Neural cell (in vitro differentiated cells): ENCODE results near the gene TENM3. TPM values are rescaled to one million over a fixed set of nuclear protein-coding genes. Genes with fewer than 3 reads are reported as not detected.

ENCODE experiments used
- H2AFZ ChIP-seq: fragments of 200-600, 300-800 bp; sonication (generic), shearing (Covaris generic); 2 replicates; pipeline ENCODE4 v1.6.0; 2014; ENCODE audit warnings: low read depth, mild to moderate bottlenecking, antibody characterized with exemption, low read length, moderate library complexity
- H3F3A ChIP-seq: fragments of 200-600 bp; shearing (Covaris generic); 2 replicates; pipeline ENCODE4 v1.6.1; 2016; ENCODE audit warnings: mild to moderate bottlenecking, moderate library complexity, mixed read lengths, antibody characterized with exemption, low read length; ENCODE audit not compliant: insufficient read depth, poor library complexity, severe bottlenecking
- H3K27ac ChIP-seq: fragments of 200-600, 300-800 bp; sonication (generic), shearing (Covaris generic); 2 replicates; pipeline ENCODE4 v1.5.1; 2014; ENCODE audit warnings: mild to moderate bottlenecking, low read length, moderate library complexity
- H3K27me3 ChIP-seq: fragments of 300-800, 200-600 bp; sonication (generic), shearing (Covaris generic); 2 replicates; pipeline ENCODE4 v1.6.0; 2014; ENCODE audit warnings: mild to moderate bottlenecking, low read depth, low read length, moderate library complexity; ENCODE audit not compliant: insufficient read depth
- H3K36me3 ChIP-seq: fragments of 300-800, 200-600 bp; sonication (generic), shearing (Covaris generic); 2 replicates; pipeline ENCODE4 v1.5.1; 2014; ENCODE audit warnings: mild to moderate bottlenecking, antibody characterized with exemption, low read length, moderate library complexity; ENCODE audit not compliant: insufficient read depth
- H3K4me2 ChIP-seq: fragments of 300-800, 200-600 bp; sonication (generic), shearing (Covaris generic); 2 replicates; pipeline ENCODE4 v1.6.0; 2014; ENCODE audit warnings: mild to moderate bottlenecking, low read length
- H3K4me3 ChIP-seq: fragments of 300-800, 200-600 bp; sonication (generic), shearing (Covaris generic); 2 replicates; pipeline ENCODE4 v1.5.1; 2014; ENCODE audit warnings: mild to moderate bottlenecking, low read length, moderate library complexity
- H3K79me2 ChIP-seq: fragments of 200-600 bp; shearing (Covaris generic); replicated peaks from 2 replicates; pipeline ENCODE4 v1.6.0; 2014; ENCODE audit warnings: mild to moderate bottlenecking, low read length, moderate library complexity; ENCODE audit not compliant: insufficient read depth
- H3K9ac ChIP-seq: fragments of 300-800, 200-600 bp; sonication (generic), shearing (Covaris generic); 2 replicates; pipeline ENCODE4 v1.6.1; 2016; ENCODE audit warnings: mild to moderate bottlenecking, low read length, mixed read lengths
- H3K9me2 ChIP-seq: fragments of 200-600 bp; shearing (Covaris generic); 2 replicates; pipeline ENCODE4 v1.6.1; 2016; ENCODE audit warnings: mild to moderate bottlenecking, low read length, mixed read lengths; ENCODE audit not compliant: insufficient read depth
- H3K9me3 ChIP-seq: fragments of 200-600, 300-800 bp; sonication (generic), shearing (Covaris generic); 2 replicates; pipeline ENCODE4 v1.6.1; 2016; ENCODE audit warnings: mild to moderate bottlenecking, mixed run types, low read length, moderate library complexity, mixed read lengths
- H4K20me1 ChIP-seq: fragments of 200-600 bp; shearing (Covaris generic); 2 replicates; pipeline ENCODE4 v1.6.1; 2016; ENCODE audit warnings: mild to moderate bottlenecking, mixed run types; ENCODE audit not compliant: insufficient read depth
- CTCF ChIP-seq: fragments of 450-650 bp; IDR thresholded peaks from 2 replicates; pipeline ENCODE4 v1.5.1; 2014; ENCODE audit warnings: antibody characterized with exemption, mild to moderate bottlenecking, moderate library complexity; ENCODE audit not compliant: poor library complexity, severe bottlenecking
- EP300 ChIP-seq: fragments of 450-650 bp; conservative IDR thresholded peaks from 2 replicates; pipeline ENCODE4 v1.6.1; 2014; ENCODE audit warnings: antibody characterized with exemption, mild to moderate bottlenecking, moderate library complexity; ENCODE audit not compliant: poor library complexity, severe bottlenecking
- MXI1 ChIP-seq: fragments of 450-650 bp; conservative IDR thresholded peaks from 2 replicates; pipeline ENCODE4 v1.6.1; 2014; ENCODE audit warnings: antibody characterized with exemption, mild to moderate bottlenecking; ENCODE audit not compliant: poor library complexity, severe bottlenecking
- POLR2AphosphoS5 ChIP-seq: IDR thresholded peaks from 2 replicates; pipeline ENCODE4 v1.6.1; 2012
- RAD21 ChIP-seq: fragments of 450-650 bp; conservative IDR thresholded peaks from 2 replicates; pipeline ENCODE4 v1.6.1; 2014; ENCODE audit warnings: antibody characterized with exemption, mild to moderate bottlenecking, moderate library complexity
- SMC3 ChIP-seq: fragments of 450-650 bp; conservative IDR thresholded peaks from 2 replicates; pipeline ENCODE4 v1.6.1; 2014; ENCODE audit warnings: antibody characterized with exemption, mild to moderate bottlenecking, moderate library complexity; ENCODE audit not compliant: poor library complexity
- TAF1 ChIP-seq: IDR thresholded peaks from 2 replicates; pipeline ENCODE4 v1.6.1; 2012; ENCODE audit warnings: low read depth
- polyA plus RNA-seq: library from polyadenylated mRNA; depleted of rRNA; stranded (reverse); fragments of >200 nt; gene quantifications from 2 replicates; pipeline ENCODE4 v1.2.3, GENCODE V29; 2014
- TF ChIP-seq, protein P1 (sequence below): IDR thresholded peaks from 2 replicates; pipeline ENCODE4 v1.6.1; 2012; ENCODE audit warnings: borderline replicate concordance

Gene TENM3
- polyA plus RNA-seq, 1 donor from 2014 or later, result 7.3 TPM

- no peak overlapping the region for H3K4me3 ChIP-seq
- H3K36me3 ChIP-seq, result no peaks in the 10 kb centered on the region
- H4K20me1 ChIP-seq, result no peaks in the 10 kb centered on the region
- no peaks in the 10 kb centered on the region for H3K27me3 ChIP-seq
- H3K79me2 ChIP-seq, result peaks cover 16% of the 10 kb centered on the region
- H3K4me2 ChIP-seq, result no peak overlapping the region
- no peaks in the 10 kb centered on the region for H3K9me3 ChIP-seq
- no peak overlapping the region for H3K9ac ChIP-seq
- TF ChIP-seq POLR2AphosphoS5, result no peak
- TF ChIP-seq RAD21, result peak; percentile 64
- TF ChIP-seq TAF1, result no peak
- no peak for TF ChIP-seq EP300
- TF ChIP-seq CTCF, result peak; percentile 67
- TF ChIP-seq SMC3, result peak; percentile 74
- no peaks in the 10 kb centered on the region for H3K9me2 ChIP-seq
- H2AFZ ChIP-seq, result no peak overlapping the region
- H3F3A ChIP-seq, result no peaks in the 10 kb centered on the region
- no peak overlapping the region for H3K27ac ChIP-seq
These were observed 235.3 kb downstream of the TENM3 start for GRCh38 chr4:182478475-182478874.

GRCh38 chr4:182483685-182484084, 240.5 kb downstream of the TENM3 start:
- no peak for TF ChIP-seq CTCF
- Histone ChIP-seq H2AFZ (no peak overlapping the region), H3K36me3 (no peaks in the 10 kb centered on the region), H3K4me2 (no peak overlapping the region), H3F3A (no peaks in the 10 kb centered on the region), H3K27ac (no peak overlapping the region), H3K9ac (no peak overlapping the region), H3K9me2 (no peaks in the 10 kb centered on the region), H3K9me3 (no peaks in the 10 kb centered on the region), H4K20me1 (no peaks in the 10 kb centered on the region), H3K79me2 (peaks cover 10% of the 10 kb centered on the region), H3K27me3 (no peaks in the 10 kb centered on the region), H3K4me3 (no peak overlapping the region)

- H3K27ac ChIP-seq, result no peak overlapping the region
- TF ChIP-seq, protein P1, sequence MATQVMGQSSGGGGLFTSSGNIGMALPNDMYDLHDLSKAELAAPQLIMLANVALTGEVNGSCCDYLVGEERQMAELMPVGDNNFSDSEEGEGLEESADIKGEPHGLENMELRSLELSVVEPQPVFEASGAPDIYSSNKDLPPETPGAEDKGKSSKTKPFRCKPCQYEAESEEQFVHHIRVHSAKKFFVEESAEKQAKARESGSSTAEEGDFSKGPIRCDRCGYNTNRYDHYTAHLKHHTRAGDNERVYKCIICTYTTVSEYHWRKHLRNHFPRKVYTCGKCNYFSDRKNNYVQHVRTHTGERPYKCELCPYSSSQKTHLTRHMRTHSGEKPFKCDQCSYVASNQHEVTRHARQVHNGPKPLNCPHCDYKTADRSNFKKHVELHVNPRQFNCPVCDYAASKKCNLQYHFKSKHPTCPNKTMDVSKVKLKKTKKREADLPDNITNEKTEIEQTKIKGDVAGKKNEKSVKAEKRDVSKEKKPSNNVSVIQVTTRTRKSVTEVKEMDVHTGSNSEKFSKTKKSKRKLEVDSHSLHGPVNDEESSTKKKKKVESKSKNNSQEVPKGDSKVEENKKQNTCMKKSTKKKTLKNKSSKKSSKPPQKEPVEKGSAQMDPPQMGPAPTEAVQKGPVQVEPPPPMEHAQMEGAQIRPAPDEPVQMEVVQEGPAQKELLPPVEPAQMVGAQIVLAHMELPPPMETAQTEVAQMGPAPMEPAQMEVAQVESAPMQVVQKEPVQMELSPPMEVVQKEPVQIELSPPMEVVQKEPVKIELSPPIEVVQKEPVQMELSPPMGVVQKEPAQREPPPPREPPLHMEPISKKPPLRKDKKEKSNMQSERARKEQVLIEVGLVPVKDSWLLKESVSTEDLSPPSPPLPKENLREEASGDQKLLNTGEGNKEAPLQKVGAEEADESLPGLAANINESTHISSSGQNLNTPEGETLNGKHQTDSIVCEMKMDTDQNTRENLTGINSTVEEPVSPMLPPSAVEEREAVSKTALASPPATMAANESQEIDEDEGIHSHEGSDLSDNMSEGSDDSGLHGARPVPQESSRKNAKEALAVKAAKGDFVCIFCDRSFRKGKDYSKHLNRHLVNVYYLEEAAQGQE, result no peak
- no peak for TF ChIP-seq POLR2AphosphoS5
- TF ChIP-seq CTCF, result no peak
- no peak for TF ChIP-seq RAD21
- TF ChIP-seq MXI1, result no peak
- TF ChIP-seq EP300, result no peak
- no peak for TF ChIP-seq TAF1
- TF ChIP-seq SMC3, result no peak
- no peaks in the 10 kb centered on the region for H3K36me3 ChIP-seq
- no peak overlapping the region for H2AFZ ChIP-seq
- H3K9me3 ChIP-seq, result no peaks in the 10 kb centered on the region
- H3K79me2 ChIP-seq, result no peaks in the 10 kb centered on the region
- H3K4me3 ChIP-seq, result no peak overlapping the region
- no peaks in the 10 kb centered on the region for H3K27me3 ChIP-seq
- H3K9me2 ChIP-seq, result no peaks in the 10 kb centered on the region
- H3K4me2 ChIP-seq, result no peak overlapping the region
- H4K20me1 ChIP-seq, result no peaks in the 10 kb centered on the region
- H3K9ac ChIP-seq, result no peak overlapping the region
- no peaks in the 10 kb centered on the region for H3F3A ChIP-seq
These were observed 243.7 kb downstream of the TENM3 start for GRCh38 chr4:182486881-182487280.
